ENCODE results near the gene HDAC4.
"Not testable (repeated sequence)": the region's sequence is repeated elsewhere in the genome, so short reads cannot be mapped to it uniquely, and the experiment has no call there.

HDAC4 gene

GRCh38 chr2:239400596-239401066 lies at the start of gene HDAC4:
HDAC4 (minus strand) TSS chr2:239401020; CDS start chr2:239352699, 48,321 bp downstream.
- no peak for DNase-seq

- not testable (repeated sequence) for DNase-seq
Measured at GRCh38 chr2:239449468-239449867, 48.6 kb upstream of the HDAC4 start.

GRCh38 chr2:239445771-239446524 lies 45.1 kb upstream of the HDAC4 start:
- DNase-seq, result peak in 41 of 56 donors; percentile 21 to 84 (median 68)

GRCh38 chr2:239444626-239445577 lies 44.1 kb upstream of the HDAC4 start:
- DNase-seq, result peak in 47 of 56 donors; percentile 19 to 89 (median 67)

- DNase-seq, result peak in 19 of 56 donors; percentile 29 to 68 (median 55)
Measured at GRCh38 chr2:239443666-239444567, 43.1 kb upstream of the HDAC4 start.

GRCh38 chr2:239443102-239443620 lies 42.3 kb upstream of the HDAC4 start:
- no peak for DNase-seq

GRCh38 chr2:239442192-239442591 lies 41.4 kb upstream of the HDAC4 start:
- no peak for DNase-seq

- DNase-seq, result peak in 6 of 56 donors; percentile 23 to 72 (median 56)
Measured at GRCh38 chr2:239441261-239442078, 40.6 kb upstream of the HDAC4 start.

GRCh38 chr2:239440511-239440959 lies 39.7 kb upstream of the HDAC4 start:
- peak in 55 of 56 donors; percentile 16 to 97 (median 88) for DNase-seq

GRCh38 chr2:239439754-239440315 lies 39.0 kb upstream of the HDAC4 start:
- peak in 3 of 56 donors; percentile 66 to 71 (median 67) for DNase-seq

GRCh38 chr2:239438995-239439753 lies 38.4 kb upstream of the HDAC4 start:
- DNase-seq, result peak in 24 of 56 donors; percentile 19 to 71 (median 50)

GRCh38 chr2:239438368-239438767 lies 37.5 kb upstream of the HDAC4 start:
- DNase-seq, result no peak

GRCh38 chr2:239436669-239437335 lies 36.0 kb upstream of the HDAC4 start:
- DNase-seq, result no peak

GRCh38 chr2:239436076-239436475 lies 35.3 kb upstream of the HDAC4 start:
- no peak for DNase-seq

GRCh38 chr2:239433777-239434403 lies 33.1 kb upstream of the HDAC4 start:
- DNase-seq, result no peak

GRCh38 chr2:239432174-239432573 lies 31.4 kb upstream of the HDAC4 start:
- no peak for DNase-seq

- no peak for DNase-seq
Measured at GRCh38 chr2:239431536-239431935, 30.7 kb upstream of the HDAC4 start.

All from nucleus accumbens (tissue), 56 donors.